HepG2 (cell line): Measurements from ENCODE around the gene SLC17A9. TPM values are rescaled to one million over a fixed set of nuclear protein-coding genes. Genes with fewer than 3 reads are reported as not detected.
A peak's percentile ranks its signal among the peaks of the same experiment; 100 is the strongest.

Experiments
- GATA4 ChIP-seq: sonication (generic); IDR thresholded peaks from 2 replicates; pipeline ENCODE4 v1.6.1; 2016; ENCODE audit warnings: antibody characterized with exemption, low read depth, borderline replicate concordance
- NFE2L1 ChIP-seq: sonication (generic); formaldehyde crosslinking; IDR thresholded peaks from 2 replicates; pipeline ENCODE4 v1.4.0; 2020; ENCODE audit warnings: missing genetic modification reagents, mild to moderate bottlenecking, borderline replicate concordance
- REL ChIP-seq: sonication (generic); formaldehyde crosslinking; conservative IDR thresholded peaks from 2 replicates; pipeline ENCODE4 v1.8.0; 2022; ENCODE audit warnings: mild to moderate bottlenecking, missing genetic modification reagents, moderate library complexity
- REXO4 ChIP-seq: sonication (generic); formaldehyde crosslinking; IDR thresholded peaks from 2 replicates; pipeline ENCODE4 v1.8.0; 2022; ENCODE audit warnings: missing genetic modification reagents, mild to moderate bottlenecking, borderline replicate concordance
- TRIM24 ChIP-seq: sonication (generic); formaldehyde crosslinking; IDR thresholded peaks from 2 replicates; pipeline ENCODE4 v1.8.0; 2022; ENCODE audit warnings: mild to moderate bottlenecking, missing genetic modification reagents
- ZBTB49 ChIP-seq: sonication (generic); formaldehyde crosslinking; IDR thresholded peaks from 2 replicates; pipeline ENCODE4 v1.4.0; 2020; ENCODE audit warnings: missing genetic modification reagents, borderline replicate concordance
- ZNF138 ChIP-seq: sonication (generic); formaldehyde crosslinking; IDR thresholded peaks from 2 replicates; pipeline ENCODE4 v1.5.0; 2020; ENCODE audit warnings: mild to moderate bottlenecking, low read depth, missing genetic modification reagents
- ZNF24 ChIP-seq: fragments of 450-650 bp; IDR thresholded peaks from 2 replicates; pipeline ENCODE4 v1.6.1; 2017; ENCODE audit warnings: antibody characterized with exemption, mild to moderate bottlenecking
- ZNF326 ChIP-seq: sonication (generic); formaldehyde crosslinking; IDR thresholded peaks from 2 replicates; pipeline ENCODE4 v1.4.0; 2020; ENCODE audit warnings: missing genetic modification reagents, borderline replicate concordance
- ZNF33B ChIP-seq: sonication (generic); formaldehyde crosslinking; IDR thresholded peaks from 2 replicates; pipeline ENCODE4 v1.5.1; 2020; ENCODE audit warnings: mild to moderate bottlenecking, missing genetic modification reagents
- ZNF792 ChIP-seq: IDR thresholded peaks from 2 replicates; pipeline ENCODE4 v1.6.1; 2016
- polyA plus RNA-seq, 8 experiments: library from polyadenylated mRNA; depleted of rRNA in 3 of 8; stranded (reverse) in 7 of 8; unstranded in 1 of 8; fragments of >200 nt; fragmentation: Illumina TruSeq in 4 of 8; extraction: Trizol in 4 of 8; gene quantifications; 2 replicates each; pipeline versions ENCODE4 v1.2.1 to v1.2.3, GENCODE V29; 2011 to 2016; ENCODE audit warnings: low read depth in 4 of 8, missing spikeins in 1 of 8, mixed read lengths in 1 of 8; ENCODE audit not compliant: insufficient read depth in 1 of 8
- total RNA-seq, 5 experiments: library from RNA; depleted of rRNA; stranded (reverse); fragments of >200 nt; fragmentation: Illumina TruSeq; extraction: Trizol; gene quantifications; 2 replicates each; pipeline ENCODE4 v1.2.3, GENCODE V29; 2016; ENCODE audit warnings: low read depth in 1 of 5
- TF ChIP-seq, protein P1 (sequence below): sonication (generic); formaldehyde crosslinking; IDR thresholded peaks from 2 replicates; pipeline ENCODE4 v1.8.1; 2023; ENCODE audit warnings: missing genetic modification reagents, inconsistent platforms, borderline replicate concordance
- TF ChIP-seq, protein P2 (sequence below): sonication (generic); formaldehyde crosslinking; IDR thresholded peaks from 2 replicates; pipeline ENCODE4 v1.5.0; 2020; ENCODE audit warnings: missing genetic modification reagents, mild to moderate bottlenecking, borderline replicate concordance
- TF ChIP-seq, protein P3 (sequence below): sonication (generic); formaldehyde crosslinking; IDR thresholded peaks from 2 replicates; pipeline ENCODE4 v1.4.0; 2020; ENCODE audit warnings: missing genetic modification reagents, borderline replicate concordance
- TF ChIP-seq, protein P4 (sequence below): sonication (generic); formaldehyde crosslinking; IDR thresholded peaks from 2 replicates; pipeline ENCODE4 v1.5.1; 2020; ENCODE audit warnings: missing genetic modification reagents, mild to moderate bottlenecking, borderline replicate concordance

SLC17A9 gene
- total and polyA plus RNA-seq, 2 of the 13 experiments (the other 11 are each of a cell fraction or from before 2014, with no cell fraction given), result 110 to 191 TPM

DNA sequence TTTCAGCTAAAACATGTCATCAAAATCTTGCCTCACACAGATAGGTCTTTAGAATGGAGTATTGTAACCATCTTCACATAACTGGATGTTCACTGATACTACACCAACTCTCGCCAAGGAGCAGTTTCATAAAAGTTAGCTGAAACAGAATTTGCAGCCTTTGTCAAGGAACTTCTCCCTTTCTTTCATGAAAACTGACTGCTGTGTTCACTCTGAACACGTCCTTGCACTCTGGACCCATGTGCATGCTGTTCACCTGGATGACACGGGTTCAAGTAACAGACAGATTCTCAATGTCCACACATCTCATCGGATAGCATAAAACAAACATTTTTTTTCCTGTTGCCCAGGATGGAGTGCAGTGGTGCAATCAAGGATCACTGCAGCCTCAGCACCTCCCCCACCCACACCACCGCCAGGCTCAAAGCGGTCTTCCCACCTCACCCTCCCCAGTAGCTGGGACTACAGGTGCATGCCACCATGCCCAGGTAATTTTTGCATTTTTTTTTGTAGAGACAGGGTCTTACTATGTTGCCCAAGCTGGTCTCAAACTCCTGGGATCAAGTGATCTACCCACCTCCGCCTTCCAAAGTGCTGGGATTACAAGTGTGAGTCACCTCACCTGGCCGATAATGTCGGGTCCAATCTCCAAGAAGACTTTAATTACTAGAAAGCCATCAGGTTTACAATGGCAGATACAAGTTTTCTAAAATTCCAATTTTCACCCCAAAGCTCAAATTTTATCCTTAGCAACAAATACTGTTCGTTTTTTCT is 35.6 kb upstream of the SLC17A9 start (continued):
- TF ChIP-seq ZBTB49 (CRISPR knock-in tag) (no peak), GATA4 (peak; percentile 77; the same call in 1 of the 2 replicates), ZNF33B (CRISPR knock-in tag) (peak; percentile 87; the same call in 1 of the 2 replicates), TRIM24 (peak; percentile 83; the same call in 1 of the 2 replicates), REL (CRISPR knock-in tag) (0 out of 2 replicates have a peak, but pooled peaks have one; percentile 45), ZNF326 (CRISPR knock-in tag) (peak; percentile 56; the same call in 1 of the 2 replicates), ZNF792 (CRISPR knock-in tag) (peak; percentile 92), REXO4 (CRISPR knock-in tag) (no peak), NFE2L1 (CRISPR knock-in tag) (no peak), ZNF24 (0 out of 2 replicates have a peak, but pooled peaks have one; percentile 39), ZNF138 (CRISPR knock-in tag) (no peak)
- TF ChIP-seq, protein P1, sequence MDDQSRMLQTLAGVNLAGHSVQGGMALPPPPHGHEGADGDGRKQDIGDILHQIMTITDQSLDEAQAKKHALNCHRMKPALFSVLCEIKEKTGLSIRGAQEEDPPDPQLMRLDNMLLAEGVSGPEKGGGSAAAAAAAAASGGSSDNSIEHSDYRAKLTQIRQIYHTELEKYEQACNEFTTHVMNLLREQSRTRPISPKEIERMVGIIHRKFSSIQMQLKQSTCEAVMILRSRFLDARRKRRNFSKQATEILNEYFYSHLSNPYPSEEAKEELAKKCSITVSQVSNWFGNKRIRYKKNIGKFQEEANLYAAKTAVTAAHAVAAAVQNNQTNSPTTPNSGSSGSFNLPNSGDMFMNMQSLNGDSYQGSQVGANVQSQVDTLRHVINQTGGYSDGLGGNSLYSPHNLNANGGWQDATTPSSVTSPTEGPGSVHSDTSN (CRISPR knock-in tag), result no peak
- TF ChIP-seq, protein P2, sequence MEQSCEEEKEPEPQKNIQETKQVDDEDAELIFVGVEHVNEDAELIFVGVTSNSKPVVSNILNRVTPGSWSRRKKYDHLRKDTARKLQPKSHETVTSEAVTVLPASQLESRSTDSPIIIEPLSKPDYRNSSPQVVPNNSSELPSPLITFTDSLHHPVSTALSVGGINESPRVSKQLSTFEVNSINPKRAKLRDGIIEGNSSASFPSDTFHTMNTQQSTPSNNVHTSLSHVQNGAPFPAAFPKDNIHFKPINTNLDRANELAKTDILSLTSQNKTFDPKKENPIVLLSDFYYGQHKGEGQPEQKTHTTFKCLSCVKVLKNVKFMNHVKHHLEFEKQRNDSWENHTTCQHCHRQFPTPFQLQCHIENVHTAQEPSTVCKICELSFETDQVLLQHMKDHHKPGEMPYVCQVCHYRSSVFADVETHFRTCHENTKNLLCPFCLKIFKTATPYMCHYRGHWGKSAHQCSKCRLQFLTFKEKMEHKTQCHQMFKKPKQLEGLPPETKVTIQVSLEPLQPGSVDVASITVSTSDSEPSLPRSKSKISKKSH, result peak; percentile 84; the same call in 1 of the 2 replicates
- TF ChIP-seq, protein P3, sequence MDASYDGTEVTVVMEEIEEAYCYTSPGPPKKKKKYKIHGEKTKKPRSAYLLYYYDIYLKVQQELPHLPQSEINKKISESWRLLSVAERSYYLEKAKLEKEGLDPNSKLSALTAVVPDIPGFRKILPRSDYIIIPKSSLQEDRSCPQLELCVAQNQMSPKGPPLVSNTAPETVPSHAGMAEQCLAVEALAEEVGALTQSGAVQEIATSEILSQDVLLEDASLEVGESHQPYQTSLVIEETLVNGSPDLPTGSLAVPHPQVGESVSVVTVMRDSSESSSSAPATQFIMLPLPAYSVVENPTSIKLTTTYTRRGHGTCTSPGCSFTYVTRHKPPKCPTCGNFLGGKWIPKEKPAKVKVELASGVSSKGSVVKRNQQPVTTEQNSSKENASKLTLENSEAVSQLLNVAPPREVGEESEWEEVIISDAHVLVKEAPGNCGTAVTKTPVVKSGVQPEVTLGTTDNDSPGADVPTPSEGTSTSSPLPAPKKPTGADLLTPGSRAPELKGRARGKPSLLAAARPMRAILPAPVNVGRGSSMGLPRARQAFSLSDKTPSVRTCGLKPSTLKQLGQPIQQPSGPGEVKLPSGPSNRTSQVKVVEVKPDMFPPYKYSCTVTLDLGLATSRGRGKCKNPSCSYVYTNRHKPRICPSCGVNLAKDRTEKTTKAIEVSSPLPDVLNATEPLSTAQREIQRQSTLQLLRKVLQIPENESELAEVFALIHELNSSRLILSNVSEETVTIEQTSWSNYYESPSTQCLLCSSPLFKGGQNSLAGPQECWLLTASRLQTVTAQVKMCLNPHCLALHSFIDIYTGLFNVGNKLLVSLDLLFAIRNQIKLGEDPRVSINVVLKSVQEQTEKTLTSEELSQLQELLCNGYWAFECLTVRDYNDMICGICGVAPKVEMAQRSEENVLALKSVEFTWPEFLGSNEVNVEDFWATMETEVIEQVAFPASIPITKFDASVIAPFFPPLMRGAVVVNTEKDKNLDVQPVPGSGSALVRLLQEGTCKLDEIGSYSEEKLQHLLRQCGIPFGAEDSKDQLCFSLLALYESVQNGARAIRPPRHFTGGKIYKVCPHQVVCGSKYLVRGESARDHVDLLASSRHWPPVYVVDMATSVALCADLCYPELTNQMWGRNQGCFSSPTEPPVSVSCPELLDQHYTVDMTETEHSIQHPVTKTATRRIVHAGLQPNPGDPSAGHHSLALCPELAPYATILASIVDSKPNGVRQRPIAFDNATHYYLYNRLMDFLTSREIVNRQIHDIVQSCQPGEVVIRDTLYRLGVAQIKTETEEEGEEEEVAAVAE, result peak; percentile 90
- TF ChIP-seq, protein P4, sequence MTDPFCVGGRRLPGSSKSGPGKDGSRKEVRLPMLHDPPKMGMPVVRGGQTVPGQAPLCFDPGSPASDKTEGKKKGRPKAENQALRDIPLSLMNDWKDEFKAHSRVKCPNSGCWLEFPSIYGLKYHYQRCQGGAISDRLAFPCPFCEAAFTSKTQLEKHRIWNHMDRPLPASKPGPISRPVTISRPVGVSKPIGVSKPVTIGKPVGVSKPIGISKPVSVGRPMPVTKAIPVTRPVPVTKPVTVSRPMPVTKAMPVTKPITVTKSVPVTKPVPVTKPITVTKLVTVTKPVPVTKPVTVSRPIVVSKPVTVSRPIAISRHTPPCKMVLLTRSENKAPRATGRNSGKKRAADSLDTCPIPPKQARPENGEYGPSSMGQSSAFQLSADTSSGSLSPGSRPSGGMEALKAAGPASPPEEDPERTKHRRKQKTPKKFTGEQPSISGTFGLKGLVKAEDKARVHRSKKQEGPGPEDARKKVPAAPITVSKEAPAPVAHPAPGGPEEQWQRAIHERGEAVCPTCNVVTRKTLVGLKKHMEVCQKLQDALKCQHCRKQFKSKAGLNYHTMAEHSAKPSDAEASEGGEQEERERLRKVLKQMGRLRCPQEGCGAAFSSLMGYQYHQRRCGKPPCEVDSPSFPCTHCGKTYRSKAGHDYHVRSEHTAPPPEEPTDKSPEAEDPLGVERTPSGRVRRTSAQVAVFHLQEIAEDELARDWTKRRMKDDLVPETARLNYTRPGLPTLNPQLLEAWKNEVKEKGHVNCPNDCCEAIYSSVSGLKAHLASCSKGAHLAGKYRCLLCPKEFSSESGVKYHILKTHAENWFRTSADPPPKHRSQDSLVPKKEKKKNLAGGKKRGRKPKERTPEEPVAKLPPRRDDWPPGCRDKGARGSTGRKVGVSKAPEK (CRISPR knock-in tag), result no peak
